Left ventricle myocardium inferior (tissue), 1 donor: ENCODE measurements around the gene SETBP1. TPM values are rescaled to one million over a fixed set of nuclear protein-coding genes. Genes with fewer than 3 reads are reported as not detected.

Experiments
- DNase-seq: peaks from one replicate; pipeline ENCODE4 v3.0.0-alpha.2; 2020
- H3K27ac ChIP-seq: fragments of 200-600 bp; replicated peaks from 2 replicates; pipeline ENCODE4 v1.8.0; 2021
- H3K27me3 ChIP-seq: fragments of 200-600 bp; 2 replicates; pipeline ENCODE4 v1.8.0; 2021; ENCODE audit warnings: low read depth
- H3K36me3 ChIP-seq: fragments of 200-600 bp; 2 replicates; pipeline ENCODE4 v1.8.0; 2021
- H3K4me1 ChIP-seq: fragments of 200-600 bp; 2 replicates; pipeline ENCODE4 v1.8.0; 2021
- H3K4me3 ChIP-seq: fragments of 200-600 bp; 2 replicates; pipeline ENCODE4 v1.8.0; 2021; ENCODE audit warnings: mild to moderate bottlenecking, moderate library complexity
- H3K9me3 ChIP-seq: fragments of 200-600 bp; replicated peaks from 2 replicates; pipeline ENCODE4 v1.8.0; 2021
- CTCF ChIP-seq: fragments of 200-600 bp; IDR thresholded peaks from 2 replicates; pipeline ENCODE4 v1.8.0; 2021; ENCODE audit warnings: antibody characterized with exemption, mild to moderate bottlenecking, borderline replicate concordance
- intact Hi-C: fragments of 100-400 bp; cut with micrococcal nuclease; formaldehyde crosslinking; loops from one replicate; pipeline ENCODE4 v1.11.0; 2022
- total RNA-seq: library from RNA; stranded (reverse); fragmentation: NEBNext Ultra II Directional; extraction: Animal tissue kit (Norgen Biotek cat#: 25700); gene quantifications from one replicate; pipeline ENCODE4 v1.2.1, GENCODE V29; 2021
- donor health status: DM: no; HTN: yes; CAD: no; lungs with severe emphysema.

The SETBP1 gene
- total RNA-seq, 1 donor from 2014 or later: 10.3 TPM

GRCh38 chr18:44682871-44683221 is 2.2 kb downstream of the SETBP1 start:
- Histone ChIP-seq H3K4me1 (peaks cover 41% of the 10 kb centered on the region), H3K9me3 (no peaks in the 10 kb centered on the region), H3K36me3 (no peaks in the 10 kb centered on the region), H3K4me3 (peak overlapping the region; percentile 91), H3K27ac (peak overlapping the region; percentile 41), H3K27me3 (no peaks in the 10 kb centered on the region)
- TF ChIP-seq CTCF: no peak
- no peak for DNase-seq
- intact Hi-C loops: no loop called here

GRCh38 chr18:44683556-44683955 is 2.9 kb downstream of the SETBP1 start:
- intact Hi-C loops: no loop called here
- no peak overlapping the region for H3K4me3 ChIP-seq
- no peak for TF ChIP-seq CTCF
- peak overlapping the region; percentile 41 for H3K27ac ChIP-seq
- H3K4me1 ChIP-seq: peaks cover 38% of the 10 kb centered on the region
- no peaks in the 10 kb centered on the region for H3K36me3 ChIP-seq
- no peaks in the 10 kb centered on the region for H3K9me3 ChIP-seq
- DNase-seq: no peak
- no peaks in the 10 kb centered on the region for H3K27me3 ChIP-seq

GRCh38 chr18:44685296-44685695 is 4.6 kb downstream of the SETBP1 start:
- Histone ChIP-seq H3K4me3 (no peak overlapping the region), H3K36me3 (no peaks in the 10 kb centered on the region), H3K27ac (no peak overlapping the region), H3K9me3 (no peaks in the 10 kb centered on the region), H3K27me3 (no peaks in the 10 kb centered on the region), H3K4me1 (peaks cover 31% of the 10 kb centered on the region)
- no peak for DNase-seq
- intact Hi-C loops: no loop called here
- no peak for TF ChIP-seq CTCF

GRCh38 chr18:44686156-44686555 is 5.5 kb downstream of the SETBP1 start:
- intact Hi-C loops: no loop called here
- no peak for DNase-seq
- no peak overlapping the region for H3K27ac ChIP-seq
- H3K36me3 ChIP-seq: no peaks in the 10 kb centered on the region
- H3K4me1 ChIP-seq: peaks cover 24% of the 10 kb centered on the region
- H3K27me3 ChIP-seq: no peaks in the 10 kb centered on the region
- H3K9me3 ChIP-seq: no peaks in the 10 kb centered on the region
- no peak overlapping the region for H3K4me3 ChIP-seq
- no peak for TF ChIP-seq CTCF

GRCh38 chr18:44687421-44687820 is 6.7 kb downstream of the SETBP1 start:
- no peak overlapping the region for H3K4me3 ChIP-seq
- intact Hi-C loops: no loop called here
- H3K27me3 ChIP-seq: no peaks in the 10 kb centered on the region
- TF ChIP-seq CTCF: no peak
- peaks cover 14% of the 10 kb centered on the region for H3K4me1 ChIP-seq
- H3K9me3 ChIP-seq: no peaks in the 10 kb centered on the region
- no peak for DNase-seq
- no peak overlapping the region for H3K27ac ChIP-seq
- no peaks in the 10 kb centered on the region for H3K36me3 ChIP-seq

GRCh38 chr18:44689736-44690135 is 9.0 kb downstream of the SETBP1 start:
- no peak overlapping the region for H3K27ac ChIP-seq
- no peaks in the 10 kb centered on the region for H3K4me1 ChIP-seq
- no peaks in the 10 kb centered on the region for H3K36me3 ChIP-seq

More at GRCh38 chr18:44689736-44690135, 9.0 kb downstream of the SETBP1 start:
- Histone ChIP-seq H3K4me3 (no peak overlapping the region), H3K9me3 (no peaks in the 10 kb centered on the region), H3K27me3 (no peaks in the 10 kb centered on the region)
- no peak for TF ChIP-seq CTCF
- no peak for DNase-seq
- intact Hi-C loops: no loop called here
